H1 (cell line): ENCODE measurements around the gene ENDOD1. TPM values are rescaled to one million over a fixed set of nuclear protein-coding genes. Genes with fewer than 3 reads are reported as not detected.

ENCODE experiments used
- CTCF ChIA-PET: fragments of 300-600 bp; sonication (Branson Sonifier 250); formaldehyde crosslinking; loops from one replicate; lab custom pipeline; 2021; ENCODE audit not compliant: partially characterized antibody; lab: Charles Lee
- POLR2A ChIA-PET: fragments of 300-600 bp; sonication (Branson Sonifier 250); formaldehyde crosslinking; loops from one replicate; lab custom pipeline; 2021; ENCODE audit warnings: inconsistent platforms; ENCODE audit not compliant: partially characterized antibody; lab: Charles Lee
- DNase-seq, 2 experiments: peaks; one replicate each; pipeline versions ENCODE4 v3.0.0 to v3.0.0-alpha.2; 2010 to 2022; ENCODE audit warnings: low spot score in 2 of 2, low read depth in 1 of 2, mixed read lengths in 1 of 2
- FAIRE-seq: peaks from 2 replicates; lab custom pipeline; 2011; peaks lifted over from hg19 to GRCh38; lab: Jason Lieb, UNC
- H2AFZ ChIP-seq: 2 replicates; pipeline ENCODE4 v1.8.1; 2012; ENCODE audit warnings: low read length, inconsistent platforms
- H2AK5ac ChIP-seq: 2 replicates; pipeline ENCODE4 v1.6.1; 2013; ENCODE audit warnings: low read depth, low read length
- H2BK120ac ChIP-seq: replicated peaks from 2 replicates; pipeline ENCODE3; 2013; ENCODE audit warnings: low read depth, low read length, inconsistent platforms
- H2BK12ac ChIP-seq: 2 replicates; pipeline ENCODE4 v1.6.1; 2013; ENCODE audit warnings: low read depth, low read length
- H2BK15ac ChIP-seq: 2 replicates; pipeline ENCODE4 v1.6.1; 2013; ENCODE audit warnings: low read length
- H2BK20ac ChIP-seq: 2 replicates; pipeline ENCODE4 v1.6.1; 2013; ENCODE audit warnings: low read length
- H2BK5ac ChIP-seq: 2 replicates; pipeline ENCODE4 v1.6.1; 2013; ENCODE audit warnings: low read depth, low read length
- H3K14ac ChIP-seq: 2 replicates; pipeline ENCODE4 v1.6.1; 2013; ENCODE audit warnings: inconsistent platforms; ENCODE audit not compliant: insufficient read length
- H3K18ac ChIP-seq: 2 replicates; pipeline ENCODE4 v1.6.1; 2013; ENCODE audit warnings: low read length; ENCODE audit errors: extremely low read depth
- H3K23ac ChIP-seq: 2 replicates; pipeline ENCODE4 v1.6.1; 2013; ENCODE audit warnings: inconsistent platforms; ENCODE audit not compliant: insufficient read length
- H3K23me2 ChIP-seq: 2 replicates; pipeline ENCODE4 v1.6.1; 2013; ENCODE audit warnings: low read depth, low read length
- H3K27ac ChIP-seq: 2 replicates; pipeline ENCODE4 v1.6.1; 2011; ENCODE audit warnings: low read depth, low read length, inconsistent platforms
- H3K27me3 ChIP-seq, 4 experiments: replicated peaks in 1 of 4; 1 replicate in 1 of 4; 2 replicates in 3 of 4; pipeline versions ENCODE4 v1.6.1 to v1.8.1; 2011 to 2013; ENCODE audit warnings: low read length in 3 of 4, mild to moderate bottlenecking in 3 of 4, inconsistent platforms in 2 of 4, mixed read lengths in 2 of 4, moderate library complexity in 1 of 4; ENCODE audit not compliant: control insufficient read depth in 3 of 4, insufficient read depth in 3 of 4; ENCODE audit errors: extremely low read depth in 1 of 4
- H3K36me3 ChIP-seq, 4 experiments: 2 replicates each; pipeline versions ENCODE4 v1.6.1 to v1.8.1; 2011 to 2013; ENCODE audit warnings: mild to moderate bottlenecking in 4 of 4, low read length in 3 of 4, moderate library complexity in 2 of 4, control low read depth in 1 of 4, inconsistent platforms in 1 of 4; ENCODE audit not compliant: insufficient read depth in 4 of 4, control insufficient read depth in 2 of 4
- H3K4ac ChIP-seq: replicated peaks from 2 replicates; pipeline ENCODE3; 2013; ENCODE audit warnings: low read length, low read depth, mixed read lengths, inconsistent platforms; ENCODE audit not compliant: insufficient read length
- H3K4me1 ChIP-seq, 4 experiments: replicated peaks in 1 of 4; 1 replicate in 1 of 4; 2 replicates in 3 of 4; pipeline versions ENCODE4 v1.6.1 to v1.8.1; 2011 to 2013; ENCODE audit warnings: low read length in 3 of 4, inconsistent platforms in 2 of 4, mixed read lengths in 1 of 4; ENCODE audit not compliant: insufficient read depth in 4 of 4, control insufficient read depth in 3 of 4
- H3K4me2 ChIP-seq, 2 experiments: 2 replicates each; pipeline versions ENCODE4 v1.6.1 to v1.8.1; 2011 to 2013; ENCODE audit warnings: low read depth in 2 of 2, low read length in 2 of 2, control low read depth in 1 of 2, inconsistent platforms in 1 of 2, mild to moderate bottlenecking in 1 of 2; ENCODE audit not compliant: insufficient read depth in 1 of 2
- H3K4me3 ChIP-seq, 4 experiments: fragments of 200-600, 300-600 bp in 1 of 4; sonication (generic), shearing (Covaris generic), sonication (Bioruptor Twin) in 1 of 4; 2 replicates each; pipeline versions ENCODE4 v1.5.1 to v1.8.1; 2011 to 2016; ENCODE audit warnings: low read length in 4 of 4, low read depth in 3 of 4, control low read depth in 2 of 4, inconsistent platforms in 2 of 4, mild to moderate bottlenecking in 2 of 4, mixed read lengths in 1 of 4, moderate library complexity in 1 of 4; ENCODE audit not compliant: insufficient read depth in 2 of 4; ENCODE audit errors: extremely low read depth in 1 of 4
- H3K56ac ChIP-seq: replicated peaks from 2 replicates; pipeline ENCODE3; 2013; ENCODE audit warnings: low read depth, mild to moderate bottlenecking, mixed read lengths, low read length, inconsistent platforms; ENCODE audit not compliant: insufficient read length
- H3K79me1 ChIP-seq: 2 replicates; pipeline ENCODE4 v1.6.1; 2013; ENCODE audit warnings: low read depth, low read length, control low read depth
- H3K79me2 ChIP-seq, 2 experiments: 2 replicates each; pipeline versions ENCODE4 v1.6.1 to v1.8.1; 2012 to 2013; ENCODE audit warnings: low read length in 2 of 2, mild to moderate bottlenecking in 2 of 2, inconsistent platforms in 1 of 2; ENCODE audit not compliant: insufficient read depth in 2 of 2, control insufficient read depth in 1 of 2
- H3K9ac ChIP-seq, 4 experiments: replicated peaks in 1 of 4; 1 replicate in 1 of 4; 2 replicates in 3 of 4; pipeline versions ENCODE4 v1.6.1 to v1.8.1; 2011 to 2013; ENCODE audit warnings: low read depth in 3 of 4, low read length in 3 of 4, control low read depth in 2 of 4, mild to moderate bottlenecking in 2 of 4, moderate library complexity in 2 of 4, inconsistent platforms in 1 of 4; ENCODE audit errors: extremely low read depth in 1 of 4
- H3K9me3 ChIP-seq, 2 experiments: 2 replicates each; pipeline versions ENCODE4 v1.6.1 to v1.8.1; 2012 to 2013; ENCODE audit warnings: mild to moderate bottlenecking in 2 of 2, moderate library complexity in 2 of 2, control low read depth in 1 of 2, inconsistent platforms in 1 of 2, low read depth in 1 of 2, low read length in 1 of 2, mixed read lengths in 1 of 2; ENCODE audit not compliant: insufficient read depth in 2 of 2
- H4K20me1 ChIP-seq, 2 experiments: replicated peaks in 1 of 2; 2 replicates each; pipeline versions ENCODE3 to v1.8.1; 2011 to 2013; ENCODE audit warnings: inconsistent platforms in 2 of 2, low read length in 2 of 2, mild to moderate bottlenecking in 1 of 2; ENCODE audit not compliant: insufficient read depth in 2 of 2, control insufficient read depth in 1 of 2
- H4K5ac ChIP-seq: 2 replicates; pipeline ENCODE4 v1.6.1; 2013; ENCODE audit warnings: low read length, low read depth, mixed read lengths, inconsistent platforms; ENCODE audit not compliant: insufficient read length
- H4K8ac ChIP-seq: 2 replicates; pipeline ENCODE4 v1.8.0; 2013; ENCODE audit warnings: mild to moderate bottlenecking, moderate library complexity, low read length, inconsistent platforms; ENCODE audit not compliant: insufficient read depth; ENCODE audit errors: extremely low read depth
- H4K91ac ChIP-seq: replicated peaks from 2 replicates; pipeline ENCODE3; 2013; ENCODE audit warnings: low read length, mixed read lengths, inconsistent platforms; ENCODE audit not compliant: insufficient read length
- BCL11A ChIP-seq, 2 experiments: IDR thresholded peaks; one replicate each; pipeline ENCODE4 v1.6.1; 2011; ENCODE audit warnings: low read depth in 2 of 2, low read length in 2 of 2, mild to moderate bottlenecking in 2 of 2
- CREB1 ChIP-seq: IDR thresholded peaks from 2 replicates; pipeline ENCODE4 v1.6.1; 2012; ENCODE audit warnings: inconsistent platforms
- GABPA ChIP-seq: IDR thresholded peaks from 2 replicates; pipeline ENCODE4 v1.6.1; 2011; ENCODE audit warnings: mild to moderate bottlenecking, low read length, moderate library complexity, borderline replicate concordance; ENCODE audit not compliant: insufficient read depth
- WGBS, 2 experiments: shearing (Covaris generic) in 1 of 2; methylation state at CpG; one replicate each; pipeline versions ENCODE4 v1.1.6 to v1.1.7; 2013 to 2015; ENCODE audit warnings: low lambda C conversion rate in 2 of 2, mixed read lengths in 2 of 2, inconsistent platforms in 1 of 2, low coverage in 1 of 2, missing lambda C conversion rate in 1 of 2; ENCODE audit not compliant: insufficient replicate concordance in 2 of 2, insufficient coverage in 1 of 2, insufficient read length in 1 of 2; ENCODE audit errors: extremely low coverage in 1 of 2, missing lambda C conversion rate in 1 of 2; 5-methylcytosine and 5-hydroxymethylcytosine counted together
- polyA plus RNA-seq, 7 experiments: library from polyadenylated mRNA; depleted of rRNA in 3 of 7; stranded (reverse) in 5 of 7; unstranded in 2 of 7; fragments of >200 nt in 5 of 7; fragments of 200-250 nt in 2 of 7; gene quantifications; 1 replicate in 5 of 7; 2 replicates in 1 of 7; 4 replicates in 1 of 7; pipeline versions ENCODE4 v1.2.1 to v1.2.3, GENCODE V29; 2011 to 2013; ENCODE audit warnings: missing spikeins in 2 of 7, mixed read lengths in 2 of 7
- total RNA-seq: library from RNA; stranded (reverse); fragmentation: NEBNext Ultra II Directional; extraction: Animal tissue kit (Norgen Biotek cat#: 25700); gene quantifications from 2 replicates; pipeline ENCODE4 v1.2.1, GENCODE V29; 2021
- TF ChIP-seq, protein P1 (sequence below): IDR thresholded peaks from 2 replicates; pipeline ENCODE4 v1.6.1; 2011; ENCODE audit warnings: low read length, improper control_type of control experiment

The ENDOD1 gene
- total and polyA plus RNA-seq, 2 of the 8 experiments (the other 6 are each of a cell fraction or from before 2014, with no cell fraction given), result 1.2 to 2.5 TPM

DNA sequence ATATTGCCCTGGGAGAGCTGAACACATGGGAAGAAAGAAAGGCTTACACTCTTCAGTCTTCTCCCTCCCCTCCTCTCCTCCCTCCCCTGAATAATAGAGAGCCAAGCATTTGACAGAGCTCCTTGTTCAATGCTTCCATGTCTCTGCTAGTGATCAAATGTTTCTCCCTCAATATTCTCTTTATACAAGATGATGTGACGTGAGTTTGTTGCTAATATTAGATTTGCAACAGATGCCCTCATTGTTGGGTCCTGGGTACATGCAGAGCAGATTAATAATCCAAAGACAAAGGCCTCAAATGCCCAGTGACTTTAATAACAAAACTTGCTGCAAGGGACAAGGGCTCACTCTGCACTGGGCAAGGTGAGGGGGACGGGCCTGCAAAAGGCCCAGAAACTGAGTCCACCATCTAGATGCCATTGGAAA lies 7.1 kb upstream of the ENDOD1 start:
- DNase-seq (no peak), FAIRE-seq (no peak)
- H3K9me3 ChIP-seq, result no peaks in the 10 kb centered on the region
- TF ChIP-seq GABPA (no peak), BCL11A (IDR thresholded peaks at IDR 0.05; ENCODE audit: low read depth in 2 of 2, low read length in 2 of 2) (no peak), CREB1 (no peak)
- TF ChIP-seq, protein P1, sequence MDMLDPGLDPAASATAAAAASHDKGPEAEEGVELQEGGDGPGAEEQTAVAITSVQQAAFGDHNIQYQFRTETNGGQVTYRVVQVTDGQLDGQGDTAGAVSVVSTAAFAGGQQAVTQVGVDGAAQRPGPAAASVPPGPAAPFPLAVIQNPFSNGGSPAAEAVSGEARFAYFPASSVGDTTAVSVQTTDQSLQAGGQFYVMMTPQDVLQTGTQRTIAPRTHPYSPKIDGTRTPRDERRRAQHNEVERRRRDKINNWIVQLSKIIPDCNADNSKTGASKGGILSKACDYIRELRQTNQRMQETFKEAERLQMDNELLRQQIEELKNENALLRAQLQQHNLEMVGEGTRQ, result no peak
- ChIA-PET CTCF (interaction anchor here (1.3 to 9.4 kb wide), 3 partner anchors 10 to 34 kb away, joined by 3 to 84 read pairs (median 40); partner anchors contain the start of genes ENDOD1, KDM4F and SRSF8), POLR2A (interaction anchor here (1.0 to 3.9 kb wide), 3 partner anchors 9 to 15 kb away, joined by 3 to 19 read pairs (median 5); partner anchors contain the start of gene SRSF8)
- no peaks in the 10 kb centered on the region for H3K23me2 ChIP-seq
- no peaks in the 10 kb centered on the region for H4K20me1 ChIP-seq
- no peak overlapping the region for H2BK12ac ChIP-seq
- no peak overlapping the region for H2BK120ac ChIP-seq
- H4K5ac ChIP-seq, result no peak overlapping the region
- H2BK15ac ChIP-seq, result no peak overlapping the region
- no peaks in the 10 kb centered on the region for H3K79me2 ChIP-seq
- H3K23ac ChIP-seq, result no peak overlapping the region
- no peak overlapping the region for H3K9ac ChIP-seq
- no peak overlapping the region for H4K8ac ChIP-seq
- no peak overlapping the region for H3K14ac ChIP-seq
- H3K4ac ChIP-seq, result no peak overlapping the region
- no peaks in the 10 kb centered on the region for H3K36me3 ChIP-seq
- 91% methylated on average over 2 of the region's 2 CpGs; no CpG with 5 or more reads in 1 of the 2 experiments for WGBS, 2 experiments
- H3K4me2 ChIP-seq, result no peak overlapping the region
- H4K91ac ChIP-seq, result no peak overlapping the region
- H3K27ac ChIP-seq, result no peak overlapping the region
- no peak overlapping the region for H2AFZ ChIP-seq
- no peak overlapping the region for H3K56ac ChIP-seq
- H2BK5ac ChIP-seq, result no peak overlapping the region
- no peak overlapping the region for H2BK20ac ChIP-seq
- no peaks in the 10 kb centered on the region for H3K27me3 ChIP-seq
- H3K79me1 ChIP-seq, result no peaks in the 10 kb centered on the region
- no peak overlapping the region for H3K4me3 ChIP-seq
- H2AK5ac ChIP-seq, result no peak overlapping the region
- peaks cover 0 to 2% (median 0%) of the 10 kb centered on the region in 4 experiments; a peak in 1 of 7 replicates for H3K4me1 ChIP-seq
- H3K18ac ChIP-seq, result no peak overlapping the region
